OCI-LY7 (cell line): Measurements from ENCODE around the gene EGFL8. TPM values are rescaled to one million over a fixed set of nuclear protein-coding genes. Genes with fewer than 3 reads are reported as not detected.
A peak's percentile ranks its signal among the peaks of the same experiment; 100 is the strongest.

Experiments
- BruUV-seq: library from RNA; stranded (reverse); fragments of 400-500 nt; replicated peaks from 2 replicates; lab custom pipeline; 2021; lab: Mats Ljungman, UMichigan
- CTCF ChIA-PET: fragments of 300-600 bp; sonication (Branson Sonifier 250); formaldehyde crosslinking; loops from one replicate; lab custom pipeline; 2022; ENCODE audit warnings: antibody characterized with exemption; ENCODE audit not compliant: unreplicated experiment; lab: Charles Lee
- POLR2A ChIA-PET: fragments of 300-600 bp; sonication (Branson Sonifier 250); formaldehyde crosslinking; loops from one replicate; lab custom pipeline; 2022; ENCODE audit warnings: antibody characterized with exemption; lab: Charles Lee
- DNase-seq: peaks from one replicate; pipeline ENCODE4 v3.0.0-alpha.2; 2015; ENCODE audit warnings: low spot score
- H2AFZ ChIP-seq: fragments of 200-600 bp; sonication (generic), shearing (Covaris generic); 2 replicates; pipeline ENCODE4 v1.6.1; 2014; ENCODE audit warnings: mild to moderate bottlenecking, antibody characterized with exemption, low read length, moderate library complexity
- H3K27ac ChIP-seq: fragments of 200-600 bp; sonication (generic); 2 replicates; pipeline ENCODE4 v1.5.1; 2014; ENCODE audit warnings: mixed run types, low read depth, mild to moderate bottlenecking, moderate library complexity, low read length, inconsistent platforms; ENCODE audit not compliant: poor library complexity, severe bottlenecking
- H3K36me3 ChIP-seq: fragments of 200-600 bp; sonication (generic); 2 replicates; pipeline ENCODE4 v1.6.1; 2014; ENCODE audit warnings: mild to moderate bottlenecking, antibody characterized with exemption, low read length, moderate library complexity, mixed read lengths; ENCODE audit not compliant: insufficient read depth
- H3K4me1 ChIP-seq: fragments of 200-600 bp; sonication (generic); 2 replicates; pipeline ENCODE4 v1.5.1; 2014; ENCODE audit warnings: mild to moderate bottlenecking, low read length; ENCODE audit not compliant: insufficient read depth, poor library complexity, severe bottlenecking
- H3K4me2 ChIP-seq: fragments of 200-600 bp; sonication (generic); 2 replicates; pipeline ENCODE4 v1.6.1; 2014; ENCODE audit warnings: mild to moderate bottlenecking, low read length
- H3K4me3 ChIP-seq: fragments of 200-600 bp; sonication (generic); 2 replicates; pipeline ENCODE4 v1.5.1; 2014; ENCODE audit warnings: mild to moderate bottlenecking, low read depth, low read length; ENCODE audit not compliant: poor library complexity, severe bottlenecking
- H3K79me2 ChIP-seq: fragments of 200-600 bp; sonication (generic); 2 replicates; pipeline ENCODE4 v1.6.1; 2016; ENCODE audit warnings: low read depth, mild to moderate bottlenecking, low read length, moderate library complexity, mixed read lengths; ENCODE audit not compliant: insufficient read depth
- H3K9me2 ChIP-seq: fragments of 200-600 bp; sonication (generic); 2 replicates; pipeline ENCODE4 v1.6.1; 2016; ENCODE audit warnings: mild to moderate bottlenecking, low read length, mixed read lengths; ENCODE audit not compliant: insufficient read depth
- H3K9me3 ChIP-seq: fragments of 200-600 bp; sonication (generic); 2 replicates; pipeline ENCODE4 v1.6.1; 2014; ENCODE audit warnings: mild to moderate bottlenecking, mixed run types, low read length, mixed read lengths
- H4K20me1 ChIP-seq: fragments of 200-600 bp; sonication (generic); 2 replicates; pipeline ENCODE4 v1.6.1; 2014; ENCODE audit warnings: mild to moderate bottlenecking, antibody characterized with exemption, low read length, moderate library complexity, mixed read lengths; ENCODE audit not compliant: insufficient read depth
- EZH2phosphoT487 ChIP-seq: fragments of 200-600 bp; sonication (generic); IDR thresholded peaks from 2 replicates; pipeline ENCODE4 v1.6.1; 2018; ENCODE audit warnings: low read depth, borderline replicate concordance, mild to moderate bottlenecking, mixed run types, antibody characterized with exemption, low read length, moderate library complexity, mixed read lengths
- intact Hi-C: fragments of 100-400 bp; cut with micrococcal nuclease; formaldehyde crosslinking; loops from one replicate; pipeline ENCODE4 v1.10.0; 2022; ENCODE audit not compliant: unreplicated experiment
- total RNA-seq, 2 experiments: library from RNA; depleted of rRNA in 1 of 2; stranded (reverse); fragments of >200 nt in 1 of 2; shearing (Covaris generic) in 1 of 2; gene quantifications; 2 replicates each; pipeline ENCODE4 v1.2.3, GENCODE V29; 2014 to 2022
- TF ChIP-seq, protein P1 (sequence below): fragments of 200-600 bp; sonication (generic); conservative IDR thresholded peaks from 2 replicates; pipeline ENCODE4 v1.5.1; 2014; ENCODE audit warnings: mild to moderate bottlenecking, antibody characterized with exemption, low read length, moderate library complexity, mixed read lengths

Gene EGFL8
- total RNA-seq, 2 experiments from 2014 or later: 7.4 to 21.6 TPM

DNA sequence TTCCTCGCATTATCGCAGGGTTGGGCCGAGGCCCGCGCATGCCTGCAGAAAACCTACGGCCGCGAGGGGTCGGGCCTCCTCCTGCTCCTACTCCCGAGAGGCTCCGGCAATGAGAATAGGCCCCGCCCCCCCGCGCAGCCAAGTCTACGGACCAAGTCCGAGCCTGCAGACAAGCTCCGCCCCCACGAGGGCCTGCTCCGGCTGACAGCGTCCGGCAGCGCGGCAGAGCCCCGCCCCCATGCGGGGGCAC lies 31.2 kb downstream of the EGFL8 start:
- H4K20me1 ChIP-seq: no peaks in the 10 kb centered on the region
- TF ChIP-seq, protein P1, sequence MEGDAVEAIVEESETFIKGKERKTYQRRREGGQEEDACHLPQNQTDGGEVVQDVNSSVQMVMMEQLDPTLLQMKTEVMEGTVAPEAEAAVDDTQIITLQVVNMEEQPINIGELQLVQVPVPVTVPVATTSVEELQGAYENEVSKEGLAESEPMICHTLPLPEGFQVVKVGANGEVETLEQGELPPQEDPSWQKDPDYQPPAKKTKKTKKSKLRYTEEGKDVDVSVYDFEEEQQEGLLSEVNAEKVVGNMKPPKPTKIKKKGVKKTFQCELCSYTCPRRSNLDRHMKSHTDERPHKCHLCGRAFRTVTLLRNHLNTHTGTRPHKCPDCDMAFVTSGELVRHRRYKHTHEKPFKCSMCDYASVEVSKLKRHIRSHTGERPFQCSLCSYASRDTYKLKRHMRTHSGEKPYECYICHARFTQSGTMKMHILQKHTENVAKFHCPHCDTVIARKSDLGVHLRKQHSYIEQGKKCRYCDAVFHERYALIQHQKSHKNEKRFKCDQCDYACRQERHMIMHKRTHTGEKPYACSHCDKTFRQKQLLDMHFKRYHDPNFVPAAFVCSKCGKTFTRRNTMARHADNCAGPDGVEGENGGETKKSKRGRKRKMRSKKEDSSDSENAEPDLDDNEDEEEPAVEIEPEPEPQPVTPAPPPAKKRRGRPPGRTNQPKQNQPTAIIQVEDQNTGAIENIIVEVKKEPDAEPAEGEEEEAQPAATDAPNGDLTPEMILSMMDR: no peak
- no peak for TF ChIP-seq EZH2phosphoT487
- 0 out of 2 replicates have a peak overlapping the region, but pooled peaks have one; percentile 59 for H2AFZ ChIP-seq
- no TSS peak for BruUV-seq
- intact Hi-C loops: loop anchor here (1.0 to 2.0 kb wide), 6 partner anchors 17 to 297 kb away; partner anchors contain the start of genes NOTCH4, PPT2 and RNF5
- H3K27ac ChIP-seq: peak overlapping the region; percentile 79
- peak overlapping the region; percentile 79 for H3K4me3 ChIP-seq
- no peaks in the 10 kb centered on the region for H3K9me3 ChIP-seq
- DNase-seq: peak; percentile 100
- POLR2A ChIA-PET: interaction anchor here (0.5 to 1.2 kb wide), 3 partner anchors 16 to 67 kb away, joined by 4 to 5 read pairs (median 5); partner anchors contain the start of gene ATF6B
- CTCF ChIA-PET: no interaction called here
- H3K4me2 ChIP-seq: peak overlapping the region; percentile 86
- no peaks in the 10 kb centered on the region for H3K9me2 ChIP-seq
- H3K36me3 ChIP-seq: no peaks in the 10 kb centered on the region
- H3K79me2 ChIP-seq: peaks cover 19% of the 10 kb centered on the region; the same call in 1 of the 2 replicates
- H3K4me1 ChIP-seq: peaks cover 51% of the 10 kb centered on the region

GRCh38 chr6:32195902-32196681 lies 31.7 kb downstream of the EGFL8 start:
- POLR2A ChIA-PET: interaction anchor here (0.7 to 1.2 kb wide), 3 partner anchors 17 to 49 kb away, joined by 3 to 5 read pairs (median 5); no protein-coding TSS in a partner anchor
- H3K9me2 ChIP-seq: no peaks in the 10 kb centered on the region
- CTCF ChIA-PET: interaction anchor here (0.6 kb wide), 2 partner anchors 86 to 651 kb away, joined by 7 to 15 read pairs; no protein-coding TSS in a partner anchor
- H4K20me1 ChIP-seq: no peaks in the 10 kb centered on the region
- no peaks in the 10 kb centered on the region for H3K9me3 ChIP-seq
- peak overlapping the region; percentile 59; the same call in 1 of the 2 replicates for H2AFZ ChIP-seq
- H3K4me1 ChIP-seq: peaks cover 47% of the 10 kb centered on the region
- H3K79me2 ChIP-seq: peaks cover 16% of the 10 kb centered on the region; the same call in 1 of the 2 replicates
- BruUV-seq: TSS peak; percentile 92
- H3K4me3 ChIP-seq: peak overlapping the region; percentile 79
- peak overlapping the region; percentile 74 for H3K4me2 ChIP-seq
- peak overlapping the region; percentile 72 for H3K27ac ChIP-seq
- no peaks in the 10 kb centered on the region for H3K36me3 ChIP-seq
- TF ChIP-seq, protein P1: no peak
- no peak for TF ChIP-seq EZH2phosphoT487
- DNase-seq: peak; percentile 73
- intact Hi-C loops: loop anchor here (1.0 to 2.0 kb wide), 6 partner anchors 18 to 298 kb away; partner anchors contain the start of genes NOTCH4, PPT2 and RNF5
